HL-60/S4 treated with retinoic acid at 250 ng/mL for 4 days and 3 days (cell line): ENCODE measurements around the gene MAST4.

Experiments
- in situ Hi-C: fragments of 300-500 bp; cut with MboI; formaldehyde crosslinking; loops from 2 replicates; pipeline ENCODE4 v1.7.0; 2022; ENCODE audit warnings: low sequenced_read_pairs

MAST4 gene

GRCh38 chr5:66982056-66982387 lies 385.8 kb downstream of the MAST4 start:
- in situ Hi-C loops: no loop called here

GRCh38 chr5:66982470-66982869 lies 386.3 kb downstream of the MAST4 start:
- in situ Hi-C loops: no loop called here

GRCh38 chr5:66985417-66985816 lies 389.2 kb downstream of the MAST4 start:
- in situ Hi-C loops: no loop called here

GRCh38 chr5:66986009-66986408 lies 389.8 kb downstream of the MAST4 start:
- in situ Hi-C loops: no loop called here

- in situ Hi-C loops: no loop called here
These were observed 390.3 kb downstream of the MAST4 start for GRCh38 chr5:66986534-66986933.

GRCh38 chr5:66987126-66987525 lies 390.9 kb downstream of the MAST4 start:
- in situ Hi-C loops: no loop called here

GRCh38 chr5:66987540-66987939 lies 391.3 kb downstream of the MAST4 start:
- in situ Hi-C loops: no loop called here

- in situ Hi-C loops: no loop called here
These were observed 392.0 kb downstream of the MAST4 start for GRCh38 chr5:66987949-66988838.

- in situ Hi-C loops: no loop called here
These were observed 393.1 kb downstream of the MAST4 start for GRCh38 chr5:66989286-66989685.

GRCh38 chr5:66989781-66990180 lies 393.6 kb downstream of the MAST4 start:
- in situ Hi-C loops: no loop called here

- in situ Hi-C loops: no loop called here
These were observed 395.6 kb downstream of the MAST4 start for GRCh38 chr5:66991746-66992145.

- in situ Hi-C loops: no loop called here
These were observed 396.4 kb downstream of the MAST4 start for GRCh38 chr5:66992547-66992946.

GRCh38 chr5:66993448-66993847 lies 397.3 kb downstream of the MAST4 start:
- in situ Hi-C loops: no loop called here

- in situ Hi-C loops: no loop called here
These were observed 397.7 kb downstream of the MAST4 start for GRCh38 chr5:66993882-66994281.

- in situ Hi-C loops: no loop called here
These were observed 398.6 kb downstream of the MAST4 start for GRCh38 chr5:66994790-66995189.

- in situ Hi-C loops: no loop called here
These were observed 404.7 kb downstream of the MAST4 start for GRCh38 chr5:67000794-67001475.

- in situ Hi-C loops: no loop called here
These were observed 406.9 kb downstream of the MAST4 start for GRCh38 chr5:67002832-67003684.

- in situ Hi-C loops: no loop called here
These were observed 407.4 kb downstream of the MAST4 start for GRCh38 chr5:67003685-67003934.

GRCh38 chr5:67003935-67004729 lies 407.9 kb downstream of the MAST4 start:
- in situ Hi-C loops: no loop called here

GRCh38 chr5:67004730-67005350 lies 408.6 kb downstream of the MAST4 start:
- in situ Hi-C loops: no loop called here
